ENCODE data around the gene SAFB. TPM values are rescaled to one million over a fixed set of nuclear protein-coding genes. Genes with fewer than 3 reads are reported as not detected.

The SAFB gene
- total and polyA plus RNA-seq, 3 donors from 2014 or later, result 83.2 to 220 (median 202) TPM

DNA sequence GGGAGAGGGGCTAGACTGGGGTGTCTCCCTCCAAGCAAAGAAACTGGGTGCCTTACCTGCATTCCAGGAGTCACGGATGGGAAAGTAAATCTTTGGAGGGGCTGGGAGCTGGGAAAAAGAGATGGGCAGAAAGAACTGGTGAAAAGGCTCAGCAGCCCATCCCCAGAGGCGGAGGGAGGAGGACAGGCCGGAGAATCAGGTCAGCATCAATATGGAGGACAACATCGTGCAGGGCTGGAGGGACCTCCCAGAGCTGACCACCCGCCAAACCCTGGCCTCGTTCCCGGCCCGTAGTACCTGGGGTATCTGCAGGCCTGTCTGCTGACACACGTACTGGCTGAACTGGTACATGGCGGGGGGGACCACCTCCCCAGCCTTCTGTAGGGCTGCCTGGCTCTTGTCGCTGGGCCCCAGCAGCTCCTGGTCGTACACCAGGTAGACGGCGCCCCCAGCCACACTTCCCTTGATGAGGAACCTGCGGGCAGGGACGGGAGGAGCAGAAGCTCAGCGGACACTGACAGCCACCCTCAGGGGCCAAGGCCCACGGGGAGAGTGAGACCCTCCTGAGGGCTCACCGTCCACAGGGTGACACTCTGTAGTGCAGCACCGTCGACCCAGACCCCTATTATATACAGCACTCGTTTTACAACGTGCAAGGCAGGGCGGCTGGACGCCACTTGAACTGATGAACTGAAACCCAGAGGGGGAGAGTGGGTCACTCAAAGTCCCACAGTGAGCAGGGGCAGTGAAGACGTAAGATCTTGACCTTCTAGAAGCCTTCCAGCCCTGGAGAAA, 56.6 kb downstream of the SAFB start:
- Histone ChIP-seq H3K4me3 (peak overlapping the region; percentile 70 to 94), H3K27me3 (no peaks in the 10 kb centered on the region), H3K9me3 (no peaks in the 10 kb centered on the region), H3K36me3 (ENCODE audit: low read depth, missing control alignments) (no peaks in the 10 kb centered on the region), H3K27ac (peak overlapping the region; percentile 70 to 87), H3K4me1 (peaks cover 10% of the 10 kb centered on the region)
- intact Hi-C loops (cut with DNase I; ENCODE audit: low total_unique reads), result no loop called here
- WGBS, 2 donors, result 16 to 18% methylated on average over 13 to 26 of the region's 26 CpGs
- no peak for DNase-seq
- TF ChIP-seq POLR2A (IDR thresholded peaks at IDR 0.05), result no peak
- TF ChIP-seq CTCF (IDR thresholded peaks at IDR 0.05), result no peak

DNA sequence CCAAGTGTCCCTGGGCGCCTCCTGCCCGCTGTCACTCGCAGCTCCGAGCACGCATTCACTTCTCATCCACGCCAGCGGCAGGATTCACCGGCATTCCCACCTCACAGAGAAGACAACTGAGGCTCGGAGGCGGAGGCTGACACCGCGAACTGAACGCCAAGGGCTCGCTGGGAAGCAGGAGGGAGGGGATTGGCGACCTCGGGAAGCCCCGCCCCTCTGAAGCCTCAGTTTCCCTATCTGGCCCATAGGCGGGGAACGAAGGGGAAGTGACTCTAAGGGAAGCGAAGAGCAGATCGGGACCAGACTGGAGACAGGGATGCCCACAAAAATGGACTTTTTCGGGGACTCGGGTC, 57.2 kb downstream of the SAFB start:
- TF ChIP-seq CTCF (IDR thresholded peaks at IDR 0.05) (no peak), POLR2A (IDR thresholded peaks at IDR 0.05) (no peak)
- H3K27me3 ChIP-seq, result no peaks in the 10 kb centered on the region
- no peaks in the 10 kb centered on the region for H3K36me3 ChIP-seq (ENCODE audit: low read depth, missing control alignments)
- H3K4me3 ChIP-seq, result peak overlapping the region; percentile 70 to 94
- intact Hi-C loops (cut with DNase I; ENCODE audit: low total_unique reads), result no loop called here
- no peak for DNase-seq
- peaks cover 10% of the 10 kb centered on the region for H3K4me1 ChIP-seq
- 0 to 1% methylated on average over 8 to 23 of the region's 23 CpGs for WGBS, 2 donors
- H3K27ac ChIP-seq, result peak overlapping the region; percentile 70 to 87
- no peaks in the 10 kb centered on the region for H3K9me3 ChIP-seq

GRCh38 chr19:5680437-5681368, 57.8 kb downstream of the SAFB start, which contains the start of the genes HSD11B1L and MICOS13:
Gene HSD11B1L, plus strand, starts transcription at chr19:5681027. Its CDS starts 3,806 bp downstream, at chr19:5684833.
Gene MICOS13, minus strand, starts transcription at chr19:5680516. Its CDS starts 30 bp downstream, at chr19:5680486.
- intact Hi-C loops (cut with DNase I; ENCODE audit: low total_unique reads), result no loop called here
- peak; percentile 100 for DNase-seq
- H3K4me1 ChIP-seq, result peaks cover 10% of the 10 kb centered on the region
- TF ChIP-seq CTCF (IDR thresholded peaks at IDR 0.05) (peak in 2 of 3 experiments; percentile 1 to 24), POLR2A (IDR thresholded peaks at IDR 0.05) (no peak)
- peak within 1 kb of the TSS; percentile 70 to 87 for H3K27ac ChIP-seq
- WGBS, 2 donors, result 1 to 3% methylated on average over 14 to 93 of the region's 94 CpGs
- no peaks in the 10 kb centered on the region for H3K36me3 ChIP-seq (ENCODE audit: low read depth, missing control alignments)
- peak within 1 kb of the TSS; percentile 70 to 94 for H3K4me3 ChIP-seq
- no peaks in the 10 kb centered on the region for H3K9me3 ChIP-seq
- no peaks in the 10 kb centered on the region for H3K27me3 ChIP-seq

DNA sequence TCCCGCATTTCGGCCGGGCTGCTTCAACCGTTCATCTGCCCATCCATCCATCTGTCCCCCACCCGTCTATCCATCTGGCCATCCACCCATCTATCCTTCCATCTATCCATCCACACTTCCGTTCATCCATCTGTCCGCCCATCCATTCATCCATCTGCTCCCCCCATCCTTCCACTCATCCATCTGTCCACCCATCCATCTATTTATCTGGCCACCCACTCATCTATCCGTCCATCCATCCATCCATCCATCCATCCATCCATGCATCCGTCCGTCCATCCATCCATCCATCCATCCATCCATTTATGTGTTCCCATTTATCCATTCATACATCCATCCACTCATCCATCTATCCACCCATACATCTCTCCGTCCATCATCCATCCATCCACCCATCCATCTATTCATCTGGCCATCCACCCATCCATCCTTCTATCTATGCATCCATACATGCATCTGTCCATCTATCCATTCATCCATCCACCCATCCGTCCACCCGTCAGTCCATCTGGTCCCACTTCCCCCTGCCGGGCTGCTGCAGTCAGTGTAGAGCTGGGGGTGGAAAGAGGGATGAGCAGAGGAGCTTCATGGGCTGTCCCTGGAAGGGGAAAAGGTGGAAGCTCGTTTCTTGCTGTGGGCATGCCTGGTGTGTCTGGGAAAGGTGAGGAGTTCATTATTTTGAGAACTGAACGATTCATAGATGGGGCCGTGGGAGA, 58.7 kb downstream of the SAFB start:
- 46 to 51% methylated on average over 17 of the region's 17 CpGs for WGBS, 2 donors
- no peaks in the 10 kb centered on the region for H3K27me3 ChIP-seq
- H3K9me3 ChIP-seq, result no peaks in the 10 kb centered on the region
- peaks cover 13% of the 10 kb centered on the region for H3K4me1 ChIP-seq
- H3K36me3 ChIP-seq (ENCODE audit: low read depth, missing control alignments), result no peaks in the 10 kb centered on the region
- DNase-seq, result no peak
- no peak for TF ChIP-seq CTCF (IDR thresholded peaks at IDR 0.05)
- no peak for TF ChIP-seq POLR2A (IDR thresholded peaks at IDR 0.05)
- no peak overlapping the region for H3K27ac ChIP-seq
- H3K4me3 ChIP-seq, result peak overlapping the region; percentile 70 to 94
- intact Hi-C loops (cut with DNase I; ENCODE audit: low total_unique reads), result no loop called here

All from testis (tissue), 3 donors.